Osteocyte (in vitro differentiated cells): ENCODE data around the gene GDF15. TPM values are rescaled to one million over a fixed set of nuclear protein-coding genes. Genes with fewer than 3 reads are reported as not detected.
A peak's percentile ranks its signal among the peaks of the same experiment; 100 is the strongest.

Source experiments
- DNase-seq: peaks from one replicate; pipeline ENCODE4 v3.0.0; 2021; ENCODE audit warnings: mixed read lengths; ENCODE audit not compliant: unreplicated experiment; ENCODE audit errors: extremely low spot score
- H3K27ac Mint-ChIP-seq: one replicate; pipeline ENCODE4 v1.8.0; 2021; ENCODE audit warnings: mild to moderate bottlenecking, mixed read lengths; ENCODE audit not compliant: unreplicated experiment
- H3K27me3 Mint-ChIP-seq: one replicate; pipeline ENCODE4 v1.8.0; 2021; ENCODE audit warnings: mixed read lengths; ENCODE audit not compliant: unreplicated experiment
- H3K36me3 Mint-ChIP-seq: one replicate; pipeline ENCODE4 v1.8.0; 2021; ENCODE audit warnings: mixed read lengths; ENCODE audit not compliant: unreplicated experiment
- H3K4me1 Mint-ChIP-seq: one replicate; pipeline ENCODE4 v1.8.0; 2021; ENCODE audit warnings: mixed read lengths; ENCODE audit not compliant: unreplicated experiment
- H3K4me3 Mint-ChIP-seq: one replicate; pipeline ENCODE4 v1.8.0; 2021; ENCODE audit warnings: mild to moderate bottlenecking, moderate library complexity, mixed read lengths; ENCODE audit not compliant: unreplicated experiment
- H3K9me3 Mint-ChIP-seq: one replicate; pipeline ENCODE4 v1.8.0; 2021; ENCODE audit warnings: mixed read lengths; ENCODE audit not compliant: unreplicated experiment
- CTCF ChIP-seq: fragments of 200-600 bp; sonication (generic); IDR thresholded peaks from 2 replicates; pipeline ENCODE4 v1.5.0; 2021; ENCODE audit warnings: antibody characterized with exemption, mild to moderate bottlenecking, moderate library complexity
- long read RNA-seq: library from polyadenylated mRNA; unstranded; transcript quantifications from one replicate; pipeline ENCODE4 v2.0.0, GENCODE V29; 2021
- total RNA-seq: library from RNA; stranded (reverse); gene quantifications from 2 replicates; pipeline ENCODE4 v1.2.1, GENCODE V29; 2021

The GDF15 gene
- 41.9 and 47.9 TPM in 2 replicates for total RNA-seq
- long read RNA-seq, transcript GDF15-201 (2 exons, 1,200 nt), result major isoform, 12 of 14 reads
- long read RNA-seq, partial matches to known transcripts, result 0 of 14 reads
- long read RNA-seq, other reads (novel, unspliced or antisense), result 2 of 14 reads

- Mint-ChIP-seq H3K27ac (peak within 1 kb of the TSS; percentile 85), H3K4me1 (peaks cover 51% of the 10 kb centered on the region), H3K36me3 (peaks cover 7% of the 10 kb centered on the region), H3K9me3 (no peaks in the 10 kb centered on the region), H3K4me3 (peak within 1 kb of the TSS; percentile 79), H3K27me3 (no peaks in the 10 kb centered on the region)
- TF ChIP-seq CTCF, result peak; percentile 66
- DNase-seq, result peak; percentile 88
These were observed at the start of gene GDF15 for GRCh38 chr19:18385675-18386542. Gene GDF15 (plus strand): TSS chr19:18386158. CDS start chr19:18386190, 32 bp downstream.

- Mint-ChIP-seq H3K4me3 (no peak overlapping the region), H3K4me1 (peaks cover 12% of the 10 kb centered on the region)
These were observed 47.4 kb upstream of the GDF15 start for GRCh38 chr19:18338541-18338940.

GRCh38 chr19:18339723-18340122 is 46.2 kb upstream of the GDF15 start:
- no peaks in the 10 kb centered on the region for H3K9me3 Mint-ChIP-seq
- peaks cover 14% of the 10 kb centered on the region for H3K4me1 Mint-ChIP-seq
- peak overlapping the region; percentile 81 for H3K4me3 Mint-ChIP-seq
- DNase-seq, result no peak
- H3K27ac Mint-ChIP-seq, result no peak overlapping the region
- peaks cover 10% of the 10 kb centered on the region for H3K36me3 Mint-ChIP-seq
- H3K27me3 Mint-ChIP-seq, result no peaks in the 10 kb centered on the region
- TF ChIP-seq CTCF, result peak; percentile 22

More at GRCh38 chr19:18338541-18338940, 47.4 kb upstream of the GDF15 start:
- no peak for TF ChIP-seq CTCF
- H3K27ac Mint-ChIP-seq, result no peak overlapping the region
- no peak for DNase-seq
- no peaks in the 10 kb centered on the region for H3K9me3 Mint-ChIP-seq
- no peaks in the 10 kb centered on the region for H3K27me3 Mint-ChIP-seq
- peaks cover 6% of the 10 kb centered on the region for H3K36me3 Mint-ChIP-seq

GRCh38 chr19:18340190-18340989 is 45.6 kb upstream of the GDF15 start, which contains the start of gene PGPEP1:
Gene PGPEP1 (plus strand): TSS chr19:18340598. CDS start chr19:18340682, 84 bp downstream.
- peak; percentile 91 for DNase-seq
- H3K4me1 Mint-ChIP-seq, result peaks cover 14% of the 10 kb centered on the region
- H3K27me3 Mint-ChIP-seq, result no peaks in the 10 kb centered on the region
- peak within 1 kb of the TSS; percentile 81 for H3K4me3 Mint-ChIP-seq
- no peaks in the 10 kb centered on the region for H3K9me3 Mint-ChIP-seq
- no peak for TF ChIP-seq CTCF
- H3K27ac Mint-ChIP-seq, result no peak within 1 kb of the TSS
- H3K36me3 Mint-ChIP-seq, result peaks cover 14% of the 10 kb centered on the region
